Measurements from ENCODE around the gene CEP135.

Gene CEP135

GRCh38 chr4:56028165-56028564 is 79.4 kb downstream of the CEP135 start:
- H4K12ac ChIP-seq (ENCODE audit: low read depth, low read length): no peak overlapping the region
- no peak overlapping the region for H3K18ac ChIP-seq (ENCODE audit: low read length)
- no peak overlapping the region for H2AFZ ChIP-seq (ENCODE audit: insufficient read depth, low read length, poor library complexity)
- H3K23ac ChIP-seq (ENCODE audit: low read length): no peak overlapping the region
- no peak overlapping the region for H4K91ac ChIP-seq (ENCODE audit: low read depth, low read length)
- H3K4me3 ChIP-seq (ENCODE audit: low read depth, low read length): no peak overlapping the region
- no peaks in the 10 kb centered on the region for H3K9me3 ChIP-seq (ENCODE audit: insufficient read depth, low read depth, low read length)
- H3K4me1 ChIP-seq (ENCODE audit: control insufficient read depth in 1 of 2, insufficient read depth in 2 of 2, low read length in 2 of 2): no peaks in the 10 kb centered on the region
- H3K4me2 ChIP-seq (ENCODE audit: low read length): no peak overlapping the region
- no peaks in the 10 kb centered on the region for H3K79me1 ChIP-seq (ENCODE audit: low read length)
- H3K79me2 ChIP-seq (ENCODE audit: control insufficient read depth, insufficient read depth, low read length, poor library complexity): no peaks in the 10 kb centered on the region
- no peaks in the 10 kb centered on the region for H3K27me3 ChIP-seq (ENCODE audit: insufficient read depth, low read length)
- H3K4ac ChIP-seq (ENCODE audit: low read depth, low read length): no peak overlapping the region
- H2BK12ac ChIP-seq (ENCODE audit: low read length): no peak overlapping the region
- no peak overlapping the region for H2BK120ac ChIP-seq (ENCODE audit: insufficient read depth, low read length, poor library complexity)
- H2AK5ac ChIP-seq (ENCODE audit: low read length): no peak overlapping the region
- no peak overlapping the region for H3K9ac ChIP-seq (ENCODE audit: low read length)
- no peak overlapping the region for H3K14ac ChIP-seq (ENCODE audit: low read length)
- no CpG with 5 or more reads among the region's 3 CpGs for WGBS (ENCODE audit: extremely low coverage, insufficient coverage, insufficient read length)
- no peak overlapping the region for H4K8ac ChIP-seq (ENCODE audit: low read depth, low read length)
- no peak overlapping the region for H3K27ac ChIP-seq (ENCODE audit: low read depth, low read length)
- DNase-seq: no peak
- no peak overlapping the region for H2BK5ac ChIP-seq (ENCODE audit: low read depth, low read length, poor library complexity)
- peaks cover 4 to 5% of the 10 kb centered on the region in 2 experiments for H3K36me3 ChIP-seq (ENCODE audit: control insufficient read depth in 1 of 2, insufficient read depth in 2 of 2, low read length in 2 of 2)

- Histone ChIP-seq H4K12ac (ENCODE audit: low read depth, low read length) (no peak overlapping the region), H3K4me2 (ENCODE audit: low read length) (no peak overlapping the region), H3K79me1 (ENCODE audit: low read length) (no peaks in the 10 kb centered on the region), H2AFZ (ENCODE audit: insufficient read depth, low read length, poor library complexity) (no peak overlapping the region), H2AK5ac (ENCODE audit: low read length) (no peak overlapping the region), H3K36me3 (ENCODE audit: control insufficient read depth in 1 of 2, insufficient read depth in 2 of 2, low read length in 2 of 2) (no peaks in the 10 kb centered on the region), H2BK5ac (ENCODE audit: low read depth, low read length, poor library complexity) (no peak overlapping the region), H3K27ac (ENCODE audit: low read depth, low read length) (no peak overlapping the region), H3K27me3 (ENCODE audit: insufficient read depth, low read length) (no peaks in the 10 kb centered on the region), H3K14ac (ENCODE audit: low read length) (no peak overlapping the region), H2BK12ac (ENCODE audit: low read length) (no peak overlapping the region), H3K4ac (ENCODE audit: low read depth, low read length) (no peak overlapping the region), H3K4me3 (ENCODE audit: low read depth, low read length) (no peak overlapping the region), H4K8ac (ENCODE audit: low read depth, low read length) (no peak overlapping the region), H3K9me3 (ENCODE audit: insufficient read depth, low read depth, low read length) (no peaks in the 10 kb centered on the region), H3K9ac (ENCODE audit: low read length) (no peak overlapping the region), H3K4me1 (ENCODE audit: control insufficient read depth in 1 of 2, insufficient read depth in 2 of 2, low read length in 2 of 2) (peaks cover 0 to 6% of the 10 kb centered on the region in 2 experiments), H3K18ac (ENCODE audit: low read length) (no peak overlapping the region), H2BK120ac (ENCODE audit: insufficient read depth, low read length, poor library complexity) (no peak overlapping the region), H4K91ac (ENCODE audit: low read depth, low read length) (no peak overlapping the region), H3K23ac (ENCODE audit: low read length) (no peak overlapping the region), H3K79me2 (ENCODE audit: control insufficient read depth, insufficient read depth, low read length, poor library complexity) (no peaks in the 10 kb centered on the region)
- DNase-seq: no peak
- no CpG with 5 or more reads among the region's 8 CpGs for WGBS (ENCODE audit: extremely low coverage, insufficient coverage, insufficient read length)
These were observed 89.9 kb downstream of the CEP135 start for GRCh38 chr4:56038487-56039162.

GRCh38 chr4:56040842-56041241 is 92.1 kb downstream of the CEP135 start:
- no peak overlapping the region for H4K12ac ChIP-seq (ENCODE audit: low read depth, low read length)
- no peaks in the 10 kb centered on the region for H3K27me3 ChIP-seq (ENCODE audit: insufficient read depth, low read length)
- H2BK120ac ChIP-seq (ENCODE audit: insufficient read depth, low read length, poor library complexity): no peak overlapping the region
- no peak overlapping the region for H2BK5ac ChIP-seq (ENCODE audit: low read depth, low read length, poor library complexity)
- no peak for DNase-seq
- H2AFZ ChIP-seq (ENCODE audit: insufficient read depth, low read length, poor library complexity): no peak overlapping the region
- no peak overlapping the region for H3K9ac ChIP-seq (ENCODE audit: low read length)
- no peaks in the 10 kb centered on the region for H3K36me3 ChIP-seq (ENCODE audit: control insufficient read depth in 1 of 2, insufficient read depth in 2 of 2, low read length in 2 of 2)
- H3K14ac ChIP-seq (ENCODE audit: low read length): no peak overlapping the region
- peaks cover 0 to 6% of the 10 kb centered on the region in 2 experiments for H3K4me1 ChIP-seq (ENCODE audit: control insufficient read depth in 1 of 2, insufficient read depth in 2 of 2, low read length in 2 of 2)
- no peak overlapping the region for H3K4me3 ChIP-seq (ENCODE audit: low read depth, low read length)
- H3K23ac ChIP-seq (ENCODE audit: low read length): no peak overlapping the region
- H4K91ac ChIP-seq (ENCODE audit: low read depth, low read length): no peak overlapping the region
- H3K9me3 ChIP-seq (ENCODE audit: insufficient read depth, low read depth, low read length): no peaks in the 10 kb centered on the region
- H2BK12ac ChIP-seq (ENCODE audit: low read length): no peak overlapping the region
- no CpG with 5 or more reads among the region's 2 CpGs for WGBS (ENCODE audit: extremely low coverage, insufficient coverage, insufficient read length)
- no peak overlapping the region for H3K4ac ChIP-seq (ENCODE audit: low read depth, low read length)
- H2AK5ac ChIP-seq (ENCODE audit: low read length): no peak overlapping the region
- H3K4me2 ChIP-seq (ENCODE audit: low read length): no peak overlapping the region
- no peaks in the 10 kb centered on the region for H3K79me1 ChIP-seq (ENCODE audit: low read length)
- no peak overlapping the region for H3K27ac ChIP-seq (ENCODE audit: low read depth, low read length)
- H4K8ac ChIP-seq (ENCODE audit: low read depth, low read length): no peak overlapping the region
- no peak overlapping the region for H3K18ac ChIP-seq (ENCODE audit: low read length)
- no peaks in the 10 kb centered on the region for H3K79me2 ChIP-seq (ENCODE audit: control insufficient read depth, insufficient read depth, low read length, poor library complexity)

GRCh38 chr4:56042225-56042624 is 93.5 kb downstream of the CEP135 start:
- no peak overlapping the region for H2AK5ac ChIP-seq (ENCODE audit: low read length)
- no peak overlapping the region for H3K27ac ChIP-seq (ENCODE audit: low read depth, low read length)
- H3K4ac ChIP-seq (ENCODE audit: low read depth, low read length): no peak overlapping the region
- no peak overlapping the region for H3K14ac ChIP-seq (ENCODE audit: low read length)
- no peak overlapping the region for H2BK5ac ChIP-seq (ENCODE audit: low read depth, low read length, poor library complexity)
- no peak for DNase-seq
- H2BK12ac ChIP-seq (ENCODE audit: low read length): no peak overlapping the region
- H3K79me2 ChIP-seq (ENCODE audit: control insufficient read depth, insufficient read depth, low read length, poor library complexity): no peaks in the 10 kb centered on the region
- peaks cover 0 to 6% of the 10 kb centered on the region in 2 experiments for H3K4me1 ChIP-seq (ENCODE audit: control insufficient read depth in 1 of 2, insufficient read depth in 2 of 2, low read length in 2 of 2)
- no peak overlapping the region for H4K91ac ChIP-seq (ENCODE audit: low read depth, low read length)
- H3K9ac ChIP-seq (ENCODE audit: low read length): no peak overlapping the region
- no peak overlapping the region for H4K12ac ChIP-seq (ENCODE audit: low read depth, low read length)
- no peaks in the 10 kb centered on the region for H3K27me3 ChIP-seq (ENCODE audit: insufficient read depth, low read length)
- no peaks in the 10 kb centered on the region for H3K36me3 ChIP-seq (ENCODE audit: control insufficient read depth in 1 of 2, insufficient read depth in 2 of 2, low read length in 2 of 2)
- H3K79me1 ChIP-seq (ENCODE audit: low read length): no peaks in the 10 kb centered on the region
- H4K8ac ChIP-seq (ENCODE audit: low read depth, low read length): no peak overlapping the region
- H2BK120ac ChIP-seq (ENCODE audit: insufficient read depth, low read length, poor library complexity): no peak overlapping the region
- WGBS (ENCODE audit: extremely low coverage, insufficient coverage, insufficient read length): no CpG with 5 or more reads among the region's 1 CpG
- no peak overlapping the region for H2AFZ ChIP-seq (ENCODE audit: insufficient read depth, low read length, poor library complexity)
- no peak overlapping the region for H3K4me3 ChIP-seq (ENCODE audit: low read depth, low read length)
- no peak overlapping the region for H3K4me2 ChIP-seq (ENCODE audit: low read length)
- no peak overlapping the region for H3K18ac ChIP-seq (ENCODE audit: low read length)
- H3K23ac ChIP-seq (ENCODE audit: low read length): no peak overlapping the region
- H3K9me3 ChIP-seq (ENCODE audit: insufficient read depth, low read depth, low read length): no peaks in the 10 kb centered on the region

Data from trophoblast cell (in vitro differentiated cells and primary cell).